HEK293T (cell line): ENCODE measurements around the gene ARHGAP22.

ENCODE experiments used
- ARNT ChIP-seq: fragments of 450-650 bp; IDR thresholded peaks from 2 replicates; pipeline ENCODE4 v1.6.1; 2017; ENCODE audit warnings: mild to moderate bottlenecking
- BHLHE40 ChIP-seq: fragments of 450-650 bp; IDR thresholded peaks from 2 replicates; pipeline ENCODE4 v1.6.1; 2016; ENCODE audit warnings: mild to moderate bottlenecking, moderate library complexity, borderline replicate concordance
- CTBP1 ChIP-seq: fragments of 450-650 bp; IDR thresholded peaks from 2 replicates; pipeline ENCODE4 v1.6.1; 2016; ENCODE audit warnings: borderline replicate concordance
- ELF4 ChIP-seq: fragments of 450-650 bp; IDR thresholded peaks from 2 replicates; pipeline ENCODE4 v1.6.1; 2017; ENCODE audit warnings: antibody characterized with exemption
- FOXA1 ChIP-seq: fragments of 450-650 bp; IDR thresholded peaks from 2 replicates; pipeline ENCODE4 v1.6.1; 2016; ENCODE audit warnings: mild to moderate bottlenecking
- FOXM1 ChIP-seq: fragments of 450-650 bp; IDR thresholded peaks from 2 replicates; pipeline ENCODE4 v1.6.1; 2017; ENCODE audit warnings: mild to moderate bottlenecking, borderline replicate concordance
- HDGF ChIP-seq: fragments of 450-650 bp; IDR thresholded peaks from 2 replicates; pipeline ENCODE4 v1.6.1; 2017; ENCODE audit warnings: antibody characterized with exemption, borderline replicate concordance
- NFRKB ChIP-seq: fragments of 450-650 bp; IDR thresholded peaks from 2 replicates; pipeline ENCODE4 v1.6.1; 2016; ENCODE audit warnings: mild to moderate bottlenecking, moderate library complexity
- PKNOX1 ChIP-seq: fragments of 450-650 bp; IDR thresholded peaks from 2 replicates; pipeline ENCODE4 v1.6.1; 2016
- SP1 ChIP-seq: fragments of 450-650 bp; IDR thresholded peaks from 2 replicates; pipeline ENCODE4 v1.6.1; 2017
- SUZ12 ChIP-seq: fragments of 450-650 bp; IDR thresholded peaks from 2 replicates; pipeline ENCODE4 v1.6.1; 2016; ENCODE audit warnings: mild to moderate bottlenecking
- TARDBP ChIP-seq: fragments of 450-650 bp; IDR thresholded peaks from 2 replicates; pipeline ENCODE4 v1.6.1; 2016
- ZNF384 ChIP-seq: fragments of 450-650 bp; IDR thresholded peaks from 2 replicates; pipeline ENCODE4 v1.6.1; 2016

- TF ChIP-seq TARDBP (no peak), SP1 (no peak), CTBP1 (no peak), ZNF384 (no peak), HDGF (no peak), ELF4 (no peak), NFRKB (no peak), FOXA1 (no peak), FOXM1 (no peak), ARNT (no peak), SUZ12 (no peak), BHLHE40 (no peak), PKNOX1 (no peak)
These were observed 21.6 kb upstream of the ARHGAP22 start for GRCh38 chr10:48626447-48626846.
